HG02610 (cell line): ENCODE measurements around the gene PTBP3.

Experiments used
- ATAC-seq: cut with Tn5 transposase; IDR thresholded peaks from one replicate; pipeline ENCODE4 v1.9.1; 2021; ENCODE audit warnings: mild to moderate bottlenecking, moderate library complexity; ENCODE audit not compliant: unreplicated experiment

PTBP3 gene

GRCh38 chr9:112173489-112174221 lies 159.8 kb downstream of the PTBP3 start:
- no peak for ATAC-seq

- ATAC-seq: no peak
Observed at GRCh38 chr9:112170968-112171367, 162.5 kb downstream of the PTBP3 start.

GRCh38 chr9:112170235-112170634 lies 163.2 kb downstream of the PTBP3 start:
- no peak for ATAC-seq

- ATAC-seq: no peak
Observed at GRCh38 chr9:112169368-112169767, 164.1 kb downstream of the PTBP3 start.

GRCh38 chr9:112168197-112168596 lies 165.2 kb downstream of the PTBP3 start:
- no peak for ATAC-seq
